Smooth muscle cell (in vitro differentiated cells): Measurements from ENCODE around the gene DCAF17. TPM values are rescaled to one million over a fixed set of nuclear protein-coding genes. Genes with fewer than 3 reads are reported as not detected.
"Not testable (repeated sequence)": the region's sequence is repeated elsewhere in the genome, so short reads cannot be mapped to it uniquely, and the experiment has no call there.

ENCODE experiments used
- DNase-seq: peaks from one replicate; lab custom pipeline; 2025; ENCODE audit not compliant: unreplicated experiment; lab: John Stamatoyannopoulos, UW
- H2AFZ ChIP-seq: fragments of 200-600 bp; sonication (generic); 2 replicates; pipeline ENCODE4 v1.6.0; 2016; ENCODE audit warnings: antibody characterized with exemption, low read depth, mild to moderate bottlenecking
- H3F3A ChIP-seq: fragments of 200-600 bp; sonication (generic); 2 replicates; pipeline ENCODE4 v1.6.0; 2017; ENCODE audit warnings: antibody characterized with exemption, low read depth
- H3K27ac ChIP-seq: fragments of 200-600 bp; sonication (generic); 2 replicates; pipeline ENCODE4 v1.5.1; 2016; ENCODE audit warnings: low read depth, mild to moderate bottlenecking
- H3K27me3 ChIP-seq: fragments of 200-600 bp; sonication (generic); 2 replicates; pipeline ENCODE4 v1.6.1; 2016; ENCODE audit warnings: low read depth, mild to moderate bottlenecking
- H3K36me3 ChIP-seq: fragments of 200-600 bp; sonication (generic); 2 replicates; pipeline ENCODE4 v1.5.1; 2016; ENCODE audit warnings: low read depth
- H3K4me1 ChIP-seq: fragments of 200-600 bp; sonication (generic); 2 replicates; pipeline ENCODE4 v1.5.1; 2016; ENCODE audit warnings: low read depth
- H3K4me2 ChIP-seq: fragments of 200-600 bp; sonication (generic); 2 replicates; pipeline ENCODE4 v1.6.0; 2016; ENCODE audit warnings: mild to moderate bottlenecking
- H3K4me3 ChIP-seq: fragments of 200-600 bp; sonication (generic); 2 replicates; pipeline ENCODE4 v1.5.1; 2016; ENCODE audit warnings: mild to moderate bottlenecking
- H3K79me2 ChIP-seq: fragments of 200-600 bp; sonication (generic); 2 replicates; pipeline ENCODE4 v1.6.0; 2016; ENCODE audit warnings: low read depth, mild to moderate bottlenecking
- H3K9ac ChIP-seq: fragments of 200-600 bp; sonication (generic); 2 replicates; pipeline ENCODE4 v1.6.0; 2016; ENCODE audit warnings: low read depth
- H3K9me3 ChIP-seq: fragments of 200-600 bp; sonication (generic); replicated peaks from 2 replicates; pipeline ENCODE4 v1.5.1; 2016; ENCODE audit warnings: low read depth
- H4K20me1 ChIP-seq: fragments of 200-600 bp; sonication (generic); 2 replicates; pipeline ENCODE4 v1.6.0; 2016; ENCODE audit warnings: low read depth
- CTCF ChIP-seq: fragments of 200-600 bp; sonication (generic); IDR thresholded peaks from 2 replicates; pipeline ENCODE4 v1.5.1; 2017; ENCODE audit warnings: borderline replicate concordance, mild to moderate bottlenecking, antibody characterized with exemption; ENCODE audit not compliant: insufficient read depth, poor library complexity, severe bottlenecking
- WGBS: methylation state at CpG from one replicate; pipeline ENCODE4 v1.1.7; 2016; ENCODE audit warnings: low lambda C conversion rate; 5-methylcytosine and 5-hydroxymethylcytosine counted together
- polyA plus RNA-seq: library from polyadenylated mRNA; unstranded; fragments of >200 nt; fragmentation: Nextera tagmentation; extraction: Ambion mirVana; gene quantifications from 2 replicates; pipeline ENCODE4 v1.2.1, GENCODE V29; 2016
- total RNA-seq: library from RNA; depleted of rRNA; stranded (reverse); fragments of >200 nt; gene quantifications from 2 replicates; pipeline ENCODE4 v1.2.3, GENCODE V29; 2014

DCAF17 gene
- total and polyA plus RNA-seq, 2 experiments from 2014 or later = 4.3 to 17.2 TPM

DNA sequence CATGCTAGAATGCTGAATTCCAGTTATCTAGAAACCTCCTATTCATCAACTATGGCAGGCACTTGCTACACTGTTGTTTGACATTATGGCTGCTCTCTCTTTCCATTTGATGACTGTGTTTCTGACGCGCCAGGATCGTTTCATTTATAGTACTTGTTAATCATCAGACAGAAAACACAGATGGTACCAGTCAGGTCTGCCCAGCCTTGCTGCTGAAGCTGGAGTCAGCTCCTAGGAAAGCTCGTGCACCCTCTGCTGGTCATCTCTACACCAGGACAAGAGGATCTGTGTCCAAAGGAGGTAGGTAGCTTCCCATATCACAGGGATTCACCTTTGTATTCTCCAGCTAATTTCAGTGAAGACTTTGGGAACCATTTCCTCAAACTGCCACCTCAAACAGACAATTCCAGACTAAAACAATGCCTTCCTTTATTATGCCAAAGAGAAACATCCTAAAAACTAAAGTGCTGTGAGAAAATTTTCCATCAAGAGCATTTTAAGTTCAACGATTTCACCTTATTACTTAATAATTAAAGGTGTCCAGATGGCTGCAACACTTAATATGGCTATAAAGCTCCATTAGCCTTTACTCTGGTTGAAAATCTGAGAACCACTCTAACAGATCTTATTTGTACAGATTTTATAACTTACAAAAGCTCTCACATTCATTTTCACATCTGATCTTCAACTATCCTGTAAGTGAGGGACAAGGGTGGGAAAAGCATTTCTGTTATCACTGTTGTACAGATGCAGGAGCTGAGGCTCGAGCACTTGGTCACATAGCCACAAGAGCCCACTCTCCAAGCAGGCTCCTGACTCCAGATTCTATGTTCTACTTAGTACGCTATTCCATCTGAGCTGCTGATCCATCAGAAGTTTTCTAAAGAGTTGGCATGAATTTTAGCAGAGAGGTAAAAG, 17.8 kb upstream of the DCAF17 start:
- WGBS = 38% methylated on average over 7 of the region's 7 CpGs
- Histone ChIP-seq H2AFZ (no peak overlapping the region), H3K27me3 (no peaks in the 10 kb centered on the region), H3K9ac (no peak overlapping the region), H3K4me2 (no peak overlapping the region), H3K36me3 (no peaks in the 10 kb centered on the region), H3K4me3 (no peak overlapping the region), H3K9me3 (no peaks in the 10 kb centered on the region), H3K27ac (no peak overlapping the region), H3F3A (no peaks in the 10 kb centered on the region), H3K4me1 (no peaks in the 10 kb centered on the region), H3K79me2 (peaks cover 22% of the 10 kb centered on the region), H4K20me1 (peaks cover 7% of the 10 kb centered on the region)
- DNase-seq = peak; percentile 26
- TF ChIP-seq CTCF = peak; percentile 77

GRCh38 chr2:171419333-171419732, 14.7 kb upstream of the DCAF17 start:
- 100% methylated on average over 2 of the region's 2 CpGs for WGBS

DNA sequence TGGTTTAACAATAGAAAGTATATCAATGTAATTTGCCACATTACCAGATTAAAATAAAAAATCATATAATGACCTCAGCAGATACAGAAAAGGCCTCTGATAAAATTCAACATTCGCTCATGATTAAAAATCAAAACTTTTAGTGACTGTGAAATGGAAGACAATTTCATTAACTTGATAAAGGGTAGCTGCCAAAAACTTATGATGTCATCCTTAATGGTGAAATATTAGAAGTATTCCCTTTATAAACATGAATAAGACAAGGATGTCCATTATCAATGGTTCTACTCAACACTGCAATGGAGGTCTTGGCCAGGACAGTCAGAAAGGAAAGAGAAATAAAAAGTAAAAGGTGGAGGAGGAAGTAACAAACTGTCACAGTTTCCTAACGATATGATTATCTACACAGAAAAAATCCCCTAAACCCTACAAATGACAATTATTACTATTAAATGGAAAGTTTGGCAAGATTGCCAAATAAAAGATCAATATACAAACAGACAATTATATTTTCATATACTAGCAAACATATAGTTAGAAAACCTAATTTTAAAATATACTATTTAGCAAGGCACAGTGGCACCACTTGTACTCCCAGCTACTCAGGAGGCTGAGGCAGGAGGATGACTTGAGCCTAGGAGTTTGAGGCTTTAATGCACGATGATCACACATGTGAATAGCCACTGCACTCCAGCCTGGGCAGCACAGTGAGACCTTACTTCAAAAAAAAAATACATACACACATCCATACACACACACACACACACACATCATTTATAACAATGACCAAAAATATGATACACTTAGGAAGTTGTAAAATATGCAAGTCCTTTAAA, 13.1 kb upstream of the DCAF17 start:
- WGBS = 85% methylated on average over 3 of the region's 3 CpGs
- Histone ChIP-seq H2AFZ (no peak overlapping the region), H3K4me3 (no peak overlapping the region), H3K27ac (no peak overlapping the region), H3K4me1 (no peaks in the 10 kb centered on the region), H3K9me3 (no peaks in the 10 kb centered on the region), H3K4me2 (no peak overlapping the region), H3K27me3 (no peaks in the 10 kb centered on the region), H3K79me2 (peaks cover 24% of the 10 kb centered on the region), H3K36me3 (no peaks in the 10 kb centered on the region), H3K9ac (no peak overlapping the region), H3F3A (no peaks in the 10 kb centered on the region), H4K20me1 (peaks cover 7% of the 10 kb centered on the region)
- no peak for TF ChIP-seq CTCF
- DNase-seq = no peak

More at GRCh38 chr2:171419333-171419732, 14.7 kb upstream of the DCAF17 start:
- TF ChIP-seq CTCF = no peak
- H3K4me2 ChIP-seq = no peak overlapping the region
- peaks cover 7% of the 10 kb centered on the region for H4K20me1 ChIP-seq
- H3K79me2 ChIP-seq = peaks cover 20% of the 10 kb centered on the region
- H3F3A ChIP-seq = no peaks in the 10 kb centered on the region
- no peak overlapping the region for H3K4me3 ChIP-seq
- DNase-seq = no peak
- H3K4me1 ChIP-seq = no peaks in the 10 kb centered on the region
- no peak overlapping the region for H2AFZ ChIP-seq
- no peaks in the 10 kb centered on the region for H3K36me3 ChIP-seq
- H3K27ac ChIP-seq = no peak overlapping the region
- no peaks in the 10 kb centered on the region for H3K27me3 ChIP-seq
- H3K9me3 ChIP-seq = no peaks in the 10 kb centered on the region
- no peak overlapping the region for H3K9ac ChIP-seq

DNA sequence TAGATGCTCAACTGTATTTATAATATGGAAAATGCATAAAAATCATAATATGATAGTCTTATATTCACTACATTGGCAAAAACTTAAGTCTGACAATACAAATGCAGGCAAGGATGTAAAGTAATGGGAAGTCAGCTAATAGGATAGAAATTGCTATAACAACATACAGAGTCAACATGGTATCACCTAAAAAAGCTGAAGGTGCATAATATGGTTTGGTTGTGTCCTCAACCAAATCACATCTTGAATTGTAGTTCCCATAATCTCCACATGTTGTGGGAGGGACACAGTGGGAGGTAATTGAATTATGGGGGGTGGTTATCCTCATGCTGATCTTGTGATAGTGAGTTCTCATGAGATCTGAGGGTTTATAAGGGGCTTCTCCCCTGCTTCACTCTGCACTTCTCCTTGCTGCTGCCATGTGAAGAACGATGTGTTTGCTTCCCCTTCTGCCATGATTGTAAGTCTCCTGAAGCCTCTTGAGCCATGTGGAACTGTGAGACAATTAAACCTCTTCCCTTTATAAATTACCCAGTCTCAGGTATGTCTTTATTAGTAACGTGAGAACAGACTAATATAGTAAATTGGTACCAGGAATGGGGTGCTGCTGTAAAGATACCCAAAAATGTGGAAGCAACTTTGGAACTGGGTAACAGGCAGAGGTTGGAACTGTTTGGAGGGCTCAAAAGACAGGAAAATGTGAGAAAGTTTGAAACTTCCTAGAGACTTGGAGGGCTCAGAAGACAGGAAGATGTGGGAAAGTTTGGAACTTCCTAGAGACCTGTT, 11.1 kb upstream of the DCAF17 start:
- not testable (repeated sequence) for DNase-seq, H3K4me1 ChIP-seq, H3K27ac ChIP-seq, H3K27me3 ChIP-seq, H2AFZ ChIP-seq, H4K20me1 ChIP-seq, H3K4me2 ChIP-seq, H3K9ac ChIP-seq, H3K36me3 ChIP-seq, H3F3A ChIP-seq, H3K9me3 ChIP-seq, H3K4me3 ChIP-seq
- H3K79me2 ChIP-seq = peaks cover 42% of the 10 kb centered on the region
- 99% methylated on average over 2 of the region's 2 CpGs for WGBS
